Esophagus muscularis mucosa (tissue), 3 donors: ENCODE data around the gene PDK1.

Experiments used
- CTCF ChIP-seq, 3 experiments: fragments of 200-600 bp in 2 of 3; fragments of 450-650 bp in 1 of 3; sonication (generic) in 2 of 3; IDR thresholded peaks; one replicate each; pipeline ENCODE4 v1.5.1; 2017 to 2019; ENCODE audit warnings: antibody characterized with exemption in 3 of 3, mild to moderate bottlenecking in 2 of 3, moderate library complexity in 1 of 3
- EP300 ChIP-seq: sonication (generic); formaldehyde crosslinking; IDR thresholded peaks from one replicate; pipeline ENCODE4 v1.6.1; 2017; ENCODE audit warnings: antibody characterized with exemption

- no peak for TF ChIP-seq CTCF (IDR thresholded peaks at IDR 0.05)
- no peak for TF ChIP-seq EP300
Measured at GRCh38 chr2:172580544-172580943, 24.7 kb downstream of the PDK1 start.
